Naive thymus-derived CD4-positive, alpha-beta T cell (primary cell): ENCODE measurements around the gene NAGS. TPM values are rescaled to one million over a fixed set of nuclear protein-coding genes. Genes with fewer than 3 reads are reported as not detected.

ENCODE experiments used
- ATAC-seq: fragments of 150-1000 bp; cut with Tn5 transposase; 2 replicates; pipeline ENCODE4 v1.10.0; 2021; ENCODE audit warnings: mild to moderate bottlenecking, moderate library complexity
- CTCF ChIA-PET: fragments of 350-600 bp; sonication (Branson Sonifier 250); formaldehyde crosslinking; loops from one replicate; lab custom pipeline; 2021; ENCODE audit warnings: antibody characterized with exemption; lab: Charles Lee
- POLR2A ChIA-PET: fragments of 350-600 bp; sonication (Branson Sonifier 250); formaldehyde crosslinking; loops from one replicate; lab custom pipeline; 2021; ENCODE audit warnings: antibody characterized with exemption, inconsistent platforms; lab: Charles Lee
- DNase-seq, 9 donors: peaks; one replicate each; pipeline versions ENCODE4 v3.0.0 to v3.0.0-alpha.2; 2020 to 2022; ENCODE audit warnings: mixed read lengths in 1 of 9
- H3K27ac ChIP-seq: one replicate; pipeline ENCODE4 v1.7.0; 2013; ENCODE audit warnings: mild to moderate bottlenecking, low read depth, low read length, moderate library complexity
- H3K27me3 ChIP-seq, 2 donors: one replicate each; pipeline ENCODE4 v1.7.0; 2013; ENCODE audit warnings: low read length in 2 of 2, mild to moderate bottlenecking in 2 of 2, moderate library complexity in 2 of 2; ENCODE audit not compliant: control insufficient read depth in 2 of 2, insufficient read depth in 2 of 2
- H3K36me3 ChIP-seq, 3 experiments: 1 replicate in 2 of 3; 2 replicates in 1 of 3; pipeline ENCODE4 v1.7.0; 2013; ENCODE audit warnings: low read length in 3 of 3, mild to moderate bottlenecking in 3 of 3, moderate library complexity in 1 of 3; ENCODE audit not compliant: insufficient read depth in 3 of 3, control insufficient read depth in 2 of 3
- H3K4me1 ChIP-seq, 2 donors: one replicate each; pipeline ENCODE4 v1.7.0; 2013; ENCODE audit warnings: low read length in 2 of 2, mild to moderate bottlenecking in 2 of 2, moderate library complexity in 1 of 2; ENCODE audit not compliant: control insufficient read depth in 2 of 2, insufficient read depth in 2 of 2
- H3K4me3 ChIP-seq: 2 replicates; pipeline ENCODE4 v1.7.0; 2013; ENCODE audit warnings: mild to moderate bottlenecking, low read length
- H3K9me3 ChIP-seq, 3 experiments: 1 replicate in 2 of 3; 2 replicates in 1 of 3; pipeline ENCODE4 v1.7.0; 2013; ENCODE audit warnings: low read length in 3 of 3; ENCODE audit not compliant: control insufficient read depth in 2 of 3
- H3K27ac Mint-ChIP-seq, 9 donors: one replicate each; pipeline ENCODE4 v1.8.0; 2020 to 2022; ENCODE audit warnings: mixed read lengths in 9 of 9, mild to moderate bottlenecking in 8 of 9, moderate library complexity in 5 of 9, inconsistent platforms in 2 of 9
- H3K27me3 Mint-ChIP-seq, 5 donors: one replicate each; pipeline ENCODE4 v1.8.0; 2021 to 2022; ENCODE audit warnings: mixed read lengths in 5 of 5, mild to moderate bottlenecking in 1 of 5
- H3K36me3 Mint-ChIP-seq, 5 donors: one replicate each; pipeline ENCODE4 v1.8.0; 2020 to 2022; ENCODE audit warnings: mixed read lengths in 5 of 5, mild to moderate bottlenecking in 3 of 5, inconsistent platforms in 1 of 5
- H3K4me1 Mint-ChIP-seq, 7 donors: one replicate each; pipeline ENCODE4 v1.8.0; 2020 to 2022; ENCODE audit warnings: mixed read lengths in 7 of 7, mild to moderate bottlenecking in 3 of 7, inconsistent platforms in 1 of 7
- H3K4me3 Mint-ChIP-seq, 10 donors: one replicate each; pipeline ENCODE4 v1.8.0; 2020 to 2022; ENCODE audit warnings: mild to moderate bottlenecking in 10 of 10, mixed read lengths in 10 of 10, moderate library complexity in 6 of 10, inconsistent platforms in 2 of 10
- H3K9me3 Mint-ChIP-seq, 11 donors: one replicate each; pipeline ENCODE4 v1.8.0; 2020 to 2022; ENCODE audit warnings: mixed read lengths in 11 of 11, mild to moderate bottlenecking in 4 of 11, inconsistent platforms in 1 of 11, moderate library complexity in 1 of 11
- intact Hi-C, 2 donors: fragments of 100-400 bp; cut with micrococcal nuclease; formaldehyde crosslinking; loops; one replicate each; pipeline ENCODE4 v1.15.1; 2023
- polyA plus RNA-seq, 2 donors: library from polyadenylated mRNA; unstranded; fragments of 300-500 nt; fragmentation: Illumina TruSeq; gene quantifications; one replicate each; pipeline ENCODE4 v1.2.3, GENCODE V29; 2021
- total RNA-seq, 6 experiments: library from RNA in 5 of 6; stranded (reverse) in 5 of 6; gene quantifications; 1 replicate in 5 of 6; 2 replicates in 1 of 6; pipeline ENCODE4 v1.2.3 and lab custom pipeline; 2021 to 2026

Gene NAGS
- total and polyA plus RNA-seq, 7 experiments from 2014 or later: 0.19 to 2.6 (median 0.41) TPM

DNA sequence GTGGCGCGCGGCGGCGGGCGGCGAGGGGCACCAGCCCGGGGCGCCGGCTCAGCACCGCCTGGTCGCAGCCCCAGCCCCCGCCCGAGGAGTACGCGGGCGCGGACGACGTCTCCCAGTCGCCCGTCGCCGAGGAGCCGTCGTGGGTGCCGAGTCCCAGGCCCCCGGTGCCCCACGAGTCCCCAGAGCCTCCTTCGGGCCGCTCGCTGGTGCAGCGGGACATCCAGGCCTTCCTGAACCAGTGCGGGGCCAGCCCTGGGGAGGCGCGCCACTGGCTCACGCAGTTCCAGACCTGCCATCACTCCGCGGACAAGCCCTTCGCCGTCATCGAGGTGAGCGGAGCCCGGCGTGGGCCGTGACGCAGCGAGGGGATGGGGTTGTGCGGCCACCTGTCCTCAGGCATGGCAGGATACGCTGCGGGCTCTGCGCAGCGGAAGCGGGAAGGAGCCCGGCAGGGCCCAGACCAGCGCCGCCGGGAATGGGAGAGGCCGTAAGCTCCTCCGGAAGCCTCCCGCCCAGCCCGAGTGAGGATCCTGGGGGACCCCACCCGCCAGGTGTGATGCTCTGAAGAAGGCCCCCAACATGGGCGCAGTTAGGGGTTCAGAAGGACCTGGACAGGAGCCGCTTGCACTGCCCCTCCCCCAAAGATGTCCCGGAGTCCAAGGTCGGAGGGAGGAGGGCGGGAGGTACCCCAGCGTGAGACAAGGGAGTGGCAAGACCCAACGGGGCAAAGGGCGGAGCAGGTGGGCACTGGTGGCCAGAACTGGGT lies 522 bp downstream of the NAGS start:
- H3K36me3 Mint-ChIP-seq: peaks cover 0 to 4% (median 0%) of the 10 kb centered on the region in 5 donors
- peak overlapping the region in 9 of 10 donors; percentile 27 to 94 (median 67) for H3K4me3 Mint-ChIP-seq
- peaks cover 16 to 25% (median 22%) of the 10 kb centered on the region in 7 donors for H3K4me1 Mint-ChIP-seq
- peaks cover 19 to 26% of the 10 kb centered on the region in 2 donors for H3K4me1 ChIP-seq
- ATAC-seq: no peak
- H3K27me3 ChIP-seq: no peaks in the 10 kb centered on the region
- H3K9me3 ChIP-seq: no peaks in the 10 kb centered on the region
- ChIA-PET POLR2A (no interaction called here), CTCF (interaction anchor here (1.6 kb wide), 1 partner anchor 125 kb away, joined by 3 read pairs; no protein-coding TSS in a partner anchor)
- intact Hi-C loops: loop anchor here in 1 of 2 donors (5.0 kb wide), 2 partner anchors 37 to 1183 kb away; partner anchors contain the start of gene BECN1
- H3K27ac Mint-ChIP-seq: no peak overlapping the region
- H3K27me3 Mint-ChIP-seq: peaks cover 0 to 38% (median 4%) of the 10 kb centered on the region in 5 donors
- H3K9me3 Mint-ChIP-seq: peaks cover 0 to 1% (median 0%) of the 10 kb centered on the region in 11 donors
- H3K36me3 ChIP-seq: no peaks in the 10 kb centered on the region
- peak in 5 of 9 donors; percentile 11 to 35 (median 24) for DNase-seq
- peak overlapping the region; percentile 63 for H3K4me3 ChIP-seq
- no peak overlapping the region for H3K27ac ChIP-seq

GRCh38 chr17:44005527-44006271 lies 1.3 kb downstream of the NAGS start:
- peaks cover 19 to 26% of the 10 kb centered on the region in 2 donors for H3K4me1 ChIP-seq
- H3K27ac Mint-ChIP-seq: peak overlapping the region in 6 of 9 donors; percentile 28 to 80 (median 66)
- no peaks in the 10 kb centered on the region for H3K27me3 ChIP-seq
- H3K27me3 Mint-ChIP-seq: peaks cover 0 to 34% (median 4%) of the 10 kb centered on the region in 5 donors
- peak overlapping the region; percentile 86 to 94 (median 90) for H3K4me3 Mint-ChIP-seq
- peaks cover 0 to 1% (median 0%) of the 10 kb centered on the region in 11 donors for H3K9me3 Mint-ChIP-seq
- H3K4me1 Mint-ChIP-seq: peaks cover 16 to 30% (median 22%) of the 10 kb centered on the region in 7 donors
- ChIA-PET POLR2A (no interaction called here), CTCF (no interaction called here)
- no peaks in the 10 kb centered on the region for H3K9me3 ChIP-seq
- peaks cover 0 to 4% (median 4%) of the 10 kb centered on the region in 5 donors for H3K36me3 Mint-ChIP-seq
- DNase-seq: peak in 8 of 9 donors; percentile 20 to 39 (median 31)
- H3K4me3 ChIP-seq: peak overlapping the region; percentile 89
- peak overlapping the region; percentile 35 for H3K27ac ChIP-seq
- no peaks in the 10 kb centered on the region for H3K36me3 ChIP-seq
- intact Hi-C loops: loop anchor here (1.0 to 5.0 kb wide), 8 partner anchors 9 to 1183 kb away; partner anchors contain the start of genes G6PC3 (in 2 of the 2), TMEM101 (in 2 of the 2), BECN1 (in 1 of the 2) and ETV4 (in 1 of the 2)
- peak; percentile 10 for ATAC-seq

- DNase-seq: peak in 3 of 9 donors; percentile 31 to 33 (median 32)
These were observed 1.8 kb downstream of the NAGS start for GRCh38 chr17:44006272-44006597.

DNA sequence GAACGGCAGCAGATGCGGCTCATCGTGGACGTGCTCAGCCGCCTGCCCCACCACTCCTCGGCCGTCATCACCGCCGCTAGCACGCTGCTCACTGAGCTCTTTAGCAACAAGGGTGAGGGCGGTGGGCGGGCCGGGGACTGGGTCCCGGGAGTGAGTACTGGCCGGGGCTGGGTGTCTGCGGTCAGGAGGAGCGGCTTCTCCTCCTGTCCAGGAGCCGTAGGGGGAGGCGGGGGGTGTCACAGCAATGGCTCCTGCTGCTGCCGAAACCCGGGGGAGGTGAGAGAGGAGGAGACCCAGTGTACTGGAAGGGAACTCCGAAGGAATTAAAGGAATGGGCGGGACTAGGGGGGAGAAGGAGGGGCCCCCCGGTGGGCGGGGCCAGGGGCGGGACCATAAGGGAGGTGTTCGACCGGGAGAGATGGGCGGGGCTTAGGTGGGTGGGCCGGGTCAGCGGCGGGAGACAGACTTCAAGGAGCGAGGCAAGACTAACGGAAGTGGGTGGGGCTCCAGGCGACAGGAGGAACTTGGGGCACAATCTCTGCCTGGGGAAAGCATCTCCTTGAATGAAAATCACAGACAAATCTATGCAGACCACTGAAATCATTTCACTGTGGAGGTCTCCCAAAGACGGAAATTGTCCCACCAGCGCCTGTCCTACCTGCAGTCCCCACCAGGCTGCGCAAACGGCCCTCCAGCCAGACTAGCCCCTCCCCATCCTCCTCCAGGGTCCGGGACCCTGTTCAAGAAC lies 2.4 kb downstream of the NAGS start:
- peaks cover 16 to 30% (median 25%) of the 10 kb centered on the region in 7 donors for H3K4me1 Mint-ChIP-seq
- ATAC-seq (peak; percentile 96), DNase-seq (peak; percentile 77 to 95 (median 86))
- H3K27me3 Mint-ChIP-seq: peaks cover 0 to 30% (median 4%) of the 10 kb centered on the region in 5 donors
- Histone ChIP-seq H3K4me1 (peaks cover 19 to 26% of the 10 kb centered on the region in 2 donors), H3K9me3 (no peaks in the 10 kb centered on the region), H3K27me3 (no peaks in the 10 kb centered on the region), H3K36me3 (peaks cover 0 to 4% (median 0%) of the 10 kb centered on the region in 3 experiments), H3K27ac (peak overlapping the region; percentile 60), H3K4me3 (peak overlapping the region; percentile 89)
- H3K4me3 Mint-ChIP-seq: peak overlapping the region; percentile 86 to 94 (median 90)
- POLR2A ChIA-PET: interaction anchor here (0.6 to 1.0 kb wide), 2 partner anchors 100 to 122 kb away, joined by 3 to 5 read pairs; partner anchors contain the start of gene MPP2
- H3K9me3 Mint-ChIP-seq: peaks cover 0 to 4% (median 0%) of the 10 kb centered on the region in 11 donors
- H3K27ac Mint-ChIP-seq: peak overlapping the region; percentile 44 to 88 (median 68)
- peaks cover 4 to 12% (median 8%) of the 10 kb centered on the region in 5 donors for H3K36me3 Mint-ChIP-seq
- CTCF ChIA-PET: interaction anchor here (1.2 kb wide), 1 partner anchor 98 kb away, joined by 4 read pairs; no protein-coding TSS in a partner anchor
- intact Hi-C loops: loop anchor here (1.0 to 5.0 kb wide), 11 partner anchors 8 to 1184 kb away; partner anchors contain the start of genes G6PC3 (in 2 of the 2), HDAC5 (in 2 of the 2), TMEM101 (in 2 of the 2) and BECN1 (in 1 of the 2)

More at GRCh38 chr17:44006272-44006597, 1.8 kb downstream of the NAGS start:
- no peaks in the 10 kb centered on the region for H3K36me3 ChIP-seq
- peak overlapping the region; percentile 35 for H3K27ac ChIP-seq
- no peak for ATAC-seq
- intact Hi-C loops: loop anchor here (1.0 to 5.0 kb wide), 8 partner anchors 8 to 1184 kb away; partner anchors contain the start of genes G6PC3 (in 2 of the 2), TMEM101 (in 2 of the 2), BECN1 (in 1 of the 2) and ETV4 (in 1 of the 2)
- H3K4me1 Mint-ChIP-seq: peaks cover 16 to 30% (median 22%) of the 10 kb centered on the region in 7 donors
- peaks cover 0 to 34% (median 4%) of the 10 kb centered on the region in 5 donors for H3K27me3 Mint-ChIP-seq
- ChIA-PET CTCF (no interaction called here), POLR2A (no interaction called here)
- peak overlapping the region; percentile 86 to 94 (median 90) for H3K4me3 Mint-ChIP-seq
- peaks cover 19 to 26% of the 10 kb centered on the region in 2 donors for H3K4me1 ChIP-seq
- peak overlapping the region; percentile 89 for H3K4me3 ChIP-seq
- no peaks in the 10 kb centered on the region for H3K27me3 ChIP-seq
- no peaks in the 10 kb centered on the region for H3K9me3 ChIP-seq
- no peaks in the 10 kb centered on the region for H3K9me3 Mint-ChIP-seq
- H3K27ac Mint-ChIP-seq: peak overlapping the region in 7 of 9 donors; percentile 2 to 80 (median 65)
- H3K36me3 Mint-ChIP-seq: peaks cover under 1 to 7% (median 4%) of the 10 kb centered on the region in 5 donors

- Mint-ChIP-seq H3K36me3 (peaks cover 4 to 12% (median 9%) of the 10 kb centered on the region in 5 donors), H3K27me3 (peaks cover 0 to 30% (median 4%) of the 10 kb centered on the region in 5 donors), H3K4me3 (peak overlapping the region; percentile 86 to 94 (median 90)), H3K9me3 (peaks cover 0 to 4% (median 0%) of the 10 kb centered on the region in 11 donors), H3K4me1 (peaks cover 16 to 30% (median 25%) of the 10 kb centered on the region in 7 donors), H3K27ac (peak overlapping the region; percentile 40 to 85 (median 72))
- CTCF ChIA-PET: interaction anchor here (0.6 to 1.3 kb wide), 3 partner anchors 14 to 116 kb away, joined by 4 to 5 read pairs (median 4); partner anchors contain the start of gene HDAC5
- Histone ChIP-seq H3K9me3 (no peaks in the 10 kb centered on the region), H3K27ac (peak overlapping the region; percentile 60), H3K36me3 (peaks cover 0 to 12% (median 0%) of the 10 kb centered on the region in 3 experiments), H3K4me1 (peaks cover 19 to 26% of the 10 kb centered on the region in 2 donors), H3K27me3 (no peaks in the 10 kb centered on the region), H3K4me3 (peak overlapping the region; percentile 89)
- DNase-seq (no peak), ATAC-seq (no peak)
- POLR2A ChIA-PET: interaction anchor here (0.6 to 1.0 kb wide), 2 partner anchors 100 to 121 kb away, joined by 3 to 5 read pairs; partner anchors contain the start of gene MPP2
- intact Hi-C loops: loop anchor here (1.0 to 5.0 kb wide), 9 partner anchors 35 to 1185 kb away; partner anchors contain the start of genes G6PC3 (in 2 of the 2), HDAC5 (in 2 of the 2), BECN1 (in 1 of the 2) and ETV4 (in 1 of the 2)
These were observed 3.2 kb downstream of the NAGS start for GRCh38 chr17:44007346-44008204.
